ENCODE data around the gene INPP5J. TPM values are rescaled to one million over a fixed set of nuclear protein-coding genes. Genes with fewer than 3 reads are reported as not detected.
A peak's percentile ranks its signal among the peaks of the same experiment; 100 is the strongest.
"Not testable (repeated sequence)": the region's sequence is repeated elsewhere in the genome, so short reads cannot be mapped to it uniquely, and the experiment has no call there.

INPP5J gene, protein sequence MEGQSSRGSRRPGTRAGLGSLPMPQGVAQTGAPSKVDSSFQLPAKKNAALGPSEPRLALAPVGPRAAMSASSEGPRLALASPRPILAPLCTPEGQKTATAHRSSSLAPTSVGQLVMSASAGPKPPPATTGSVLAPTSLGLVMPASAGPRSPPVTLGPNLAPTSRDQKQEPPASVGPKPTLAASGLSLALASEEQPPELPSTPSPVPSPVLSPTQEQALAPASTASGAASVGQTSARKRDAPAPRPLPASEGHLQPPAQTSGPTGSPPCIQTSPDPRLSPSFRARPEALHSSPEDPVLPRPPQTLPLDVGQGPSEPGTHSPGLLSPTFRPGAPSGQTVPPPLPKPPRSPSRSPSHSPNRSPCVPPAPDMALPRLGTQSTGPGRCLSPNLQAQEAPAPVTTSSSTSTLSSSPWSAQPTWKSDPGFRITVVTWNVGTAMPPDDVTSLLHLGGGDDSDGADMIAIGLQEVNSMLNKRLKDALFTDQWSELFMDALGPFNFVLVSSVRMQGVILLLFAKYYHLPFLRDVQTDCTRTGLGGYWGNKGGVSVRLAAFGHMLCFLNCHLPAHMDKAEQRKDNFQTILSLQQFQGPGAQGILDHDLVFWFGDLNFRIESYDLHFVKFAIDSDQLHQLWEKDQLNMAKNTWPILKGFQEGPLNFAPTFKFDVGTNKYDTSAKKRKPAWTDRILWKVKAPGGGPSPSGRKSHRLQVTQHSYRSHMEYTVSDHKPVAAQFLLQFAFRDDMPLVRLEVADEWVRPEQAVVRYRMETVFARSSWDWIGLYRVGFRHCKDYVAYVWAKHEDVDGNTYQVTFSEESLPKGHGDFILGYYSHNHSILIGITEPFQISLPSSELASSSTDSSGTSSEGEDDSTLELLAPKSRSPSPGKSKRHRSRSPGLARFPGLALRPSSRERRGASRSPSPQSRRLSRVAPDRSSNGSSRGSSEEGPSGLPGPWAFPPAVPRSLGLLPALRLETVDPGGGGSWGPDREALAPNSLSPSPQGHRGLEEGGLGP
- not detected for total RNA-seq

DNA sequence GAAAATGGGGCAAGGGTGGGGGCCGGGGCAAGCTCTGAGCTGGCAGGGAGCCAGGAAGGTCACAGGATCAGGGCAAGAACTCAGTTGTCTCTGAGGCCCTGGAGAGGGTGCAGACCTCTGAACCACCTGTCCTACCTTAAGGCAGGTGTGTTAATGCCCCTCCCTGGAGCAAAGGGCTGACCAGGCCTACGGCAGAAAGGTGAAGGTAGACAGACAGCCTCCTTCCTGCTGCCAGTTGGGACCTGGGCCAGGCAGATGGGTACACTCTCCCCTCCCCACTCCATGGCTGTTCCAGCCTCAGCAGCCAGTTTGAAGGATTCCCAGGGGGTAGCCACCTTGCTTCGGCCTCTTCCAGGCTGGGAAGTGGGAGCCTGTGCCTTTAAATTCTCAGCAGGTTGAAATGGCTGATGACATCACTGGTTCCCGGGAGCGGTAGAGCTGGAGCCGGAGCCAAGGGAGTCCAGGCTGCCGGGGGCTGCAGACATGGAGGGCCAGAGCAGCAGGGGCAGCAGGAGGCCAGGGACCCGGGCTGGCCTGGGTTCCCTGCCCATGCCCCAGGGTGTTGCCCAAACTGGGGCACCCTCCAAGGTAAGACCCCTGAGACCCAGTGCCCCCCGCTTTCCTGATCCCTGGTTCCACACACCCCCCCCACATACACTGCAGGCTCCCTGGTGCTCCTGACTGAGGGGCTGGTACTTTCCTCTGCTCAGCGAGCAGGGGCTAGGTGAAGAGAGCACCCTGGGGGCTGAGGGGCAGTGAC is at the start of gene INPP5J:
TSS of gene INPP5J (plus strand) at position 435 of the 760 bp plus-strand sequence. CDS start at position 484, 49 bp downstream.
- CTCF ChIA-PET = no interaction called here

GRCh38 chr22:31073125-31073524 is 49.6 kb upstream of the INPP5J start:
- H3K9me3 Mint-ChIP-seq, CTCF ChIA-PET: not testable (repeated sequence)

More for the DNA sequence above, at the start of gene INPP5J:
- Mint-ChIP-seq H3K4me1 (no peaks in the 10 kb centered on the region), H3K27ac (no peak within 1 kb of the TSS), H3K4me3 (no peak within 1 kb of the TSS), H3K36me3 (ENCODE audit: low read depth) (no peaks in the 10 kb centered on the region), H3K27me3 (no peaks in the 10 kb centered on the region), H3K9me3 (no peaks in the 10 kb centered on the region)
- POLR2A ChIA-PET = no interaction called here
- DNase-seq = no peak

DNA sequence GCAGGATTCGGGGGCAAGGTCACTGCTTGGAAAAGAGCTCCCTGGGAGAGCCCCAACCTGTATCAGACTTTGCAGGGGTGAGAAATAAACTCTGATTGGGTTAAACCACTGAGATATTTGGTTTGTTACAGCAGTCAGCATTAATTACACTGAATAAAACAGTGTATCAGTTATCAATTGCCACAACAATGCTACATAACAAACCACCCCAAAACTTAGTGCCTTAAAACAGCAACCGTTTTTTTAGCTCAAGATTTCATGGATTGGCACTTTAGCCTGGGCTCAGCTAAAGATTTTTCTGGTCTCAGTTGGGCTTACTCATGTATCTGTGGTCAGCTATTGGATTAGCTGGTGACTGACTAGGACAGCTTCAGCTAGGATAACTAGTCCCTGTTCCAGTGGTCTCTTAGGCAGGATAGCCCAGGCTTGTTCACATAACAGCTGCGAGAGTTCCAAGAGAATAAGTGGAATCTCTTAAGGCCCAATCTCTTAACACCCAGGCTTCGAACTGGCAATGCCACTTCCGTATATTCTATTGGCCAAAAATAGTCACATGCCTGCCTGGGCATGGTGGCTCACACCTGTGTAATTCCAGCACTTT is 49.1 kb upstream of the INPP5J start:
- H3K27me3 Mint-ChIP-seq; H3K27ac Mint-ChIP-seq; POLR2A ChIA-PET; CTCF ChIA-PET; H3K4me3 Mint-ChIP-seq; DNase-seq; H3K9me3 Mint-ChIP-seq; H3K4me1 Mint-ChIP-seq; H3K36me3 Mint-ChIP-seq (ENCODE audit: low read depth): not testable (repeated sequence)

More at GRCh38 chr22:31073125-31073524, 49.6 kb upstream of the INPP5J start:
- POLR2A ChIA-PET; H3K4me3 Mint-ChIP-seq; DNase-seq; H3K27ac Mint-ChIP-seq; H3K36me3 Mint-ChIP-seq (ENCODE audit: low read depth); H3K27me3 Mint-ChIP-seq; H3K4me1 Mint-ChIP-seq: not testable (repeated sequence)

DNA sequence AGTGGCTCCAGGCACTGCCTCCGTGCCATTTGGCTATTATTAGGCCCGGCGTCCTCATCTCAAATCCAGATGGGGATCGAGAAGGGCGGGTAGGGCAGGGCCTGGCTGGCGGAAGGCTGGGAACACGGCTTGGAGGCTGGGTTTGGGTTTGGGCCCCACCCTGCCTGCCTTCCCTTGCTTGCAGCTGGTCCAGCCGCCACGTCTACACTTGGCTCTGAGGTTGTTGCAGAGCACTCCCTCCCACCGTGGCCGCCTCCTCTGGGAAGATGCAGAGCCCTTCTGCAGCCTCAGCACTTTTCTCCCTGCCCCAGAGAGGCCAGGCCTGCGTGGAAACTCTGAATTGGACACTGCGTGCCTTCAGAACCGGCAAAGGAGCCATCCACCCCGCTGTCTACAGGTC is 46.8 kb upstream of the INPP5J start:
- Mint-ChIP-seq H3K27ac (no peak overlapping the region), H3K36me3 (ENCODE audit: low read depth) (no peaks in the 10 kb centered on the region), H3K9me3 (no peaks in the 10 kb centered on the region), H3K4me3 (no peak overlapping the region), H3K27me3 (no peaks in the 10 kb centered on the region), H3K4me1 (peaks cover 4% of the 10 kb centered on the region)
- no peak for DNase-seq
- CTCF ChIA-PET = no interaction called here
- POLR2A ChIA-PET = no interaction called here

- H3K4me1 Mint-ChIP-seq = peaks cover 17% of the 10 kb centered on the region
- DNase-seq = no peak
- H3K9me3 Mint-ChIP-seq = no peaks in the 10 kb centered on the region
- no peaks in the 10 kb centered on the region for H3K36me3 Mint-ChIP-seq (ENCODE audit: low read depth)
- CTCF ChIA-PET = no interaction called here
- POLR2A ChIA-PET = no interaction called here
- H3K4me3 Mint-ChIP-seq = no peak overlapping the region
- no peak overlapping the region for H3K27ac Mint-ChIP-seq
- H3K27me3 Mint-ChIP-seq = no peaks in the 10 kb centered on the region
Observed at GRCh38 chr22:31077681-31078080, 45.1 kb upstream of the INPP5J start.

DNA sequence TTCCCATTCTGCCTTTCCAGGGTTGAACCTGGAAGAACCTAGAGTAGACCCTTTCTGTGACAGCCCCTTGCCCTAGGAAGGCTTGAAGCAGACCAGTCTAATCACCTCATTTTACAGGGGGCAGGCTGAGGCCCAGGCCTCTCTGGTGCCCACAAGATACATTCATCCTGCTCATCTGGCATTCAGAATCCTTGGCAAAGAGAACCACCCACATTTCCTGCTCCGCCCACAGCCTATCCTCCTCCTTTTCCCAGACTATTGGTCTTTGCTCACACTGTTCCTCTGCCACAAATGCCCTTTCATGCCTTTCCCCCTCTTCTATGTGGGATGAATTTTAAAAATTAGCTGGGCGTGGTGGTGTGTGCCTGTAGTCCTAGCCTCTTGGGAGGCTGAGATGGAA is 44.4 kb upstream of the INPP5J start:
- H3K27ac Mint-ChIP-seq; H3K27me3 Mint-ChIP-seq; H3K4me3 Mint-ChIP-seq; H3K36me3 Mint-ChIP-seq (ENCODE audit: low read depth); POLR2A ChIA-PET; DNase-seq; CTCF ChIA-PET; H3K9me3 Mint-ChIP-seq: not testable (repeated sequence)
- H3K4me1 Mint-ChIP-seq = peaks cover 24% of the 10 kb centered on the region

GRCh38 chr22:31079095-31079642 is 43.6 kb upstream of the INPP5J start:
- Mint-ChIP-seq H3K36me3 (ENCODE audit: low read depth) (no peaks in the 10 kb centered on the region), H3K27me3 (no peaks in the 10 kb centered on the region), H3K27ac (no peak overlapping the region), H3K4me1 (peaks cover 32% of the 10 kb centered on the region), H3K4me3 (no peak overlapping the region), H3K9me3 (no peaks in the 10 kb centered on the region)
- ChIA-PET CTCF (no interaction called here), POLR2A (interaction anchor here (2.9 kb wide), 1 partner anchor 110 kb away, joined by 18 read pairs; the partner anchor contains the start of genes MORC2 and TUG1)
- DNase-seq = no peak

DNA sequence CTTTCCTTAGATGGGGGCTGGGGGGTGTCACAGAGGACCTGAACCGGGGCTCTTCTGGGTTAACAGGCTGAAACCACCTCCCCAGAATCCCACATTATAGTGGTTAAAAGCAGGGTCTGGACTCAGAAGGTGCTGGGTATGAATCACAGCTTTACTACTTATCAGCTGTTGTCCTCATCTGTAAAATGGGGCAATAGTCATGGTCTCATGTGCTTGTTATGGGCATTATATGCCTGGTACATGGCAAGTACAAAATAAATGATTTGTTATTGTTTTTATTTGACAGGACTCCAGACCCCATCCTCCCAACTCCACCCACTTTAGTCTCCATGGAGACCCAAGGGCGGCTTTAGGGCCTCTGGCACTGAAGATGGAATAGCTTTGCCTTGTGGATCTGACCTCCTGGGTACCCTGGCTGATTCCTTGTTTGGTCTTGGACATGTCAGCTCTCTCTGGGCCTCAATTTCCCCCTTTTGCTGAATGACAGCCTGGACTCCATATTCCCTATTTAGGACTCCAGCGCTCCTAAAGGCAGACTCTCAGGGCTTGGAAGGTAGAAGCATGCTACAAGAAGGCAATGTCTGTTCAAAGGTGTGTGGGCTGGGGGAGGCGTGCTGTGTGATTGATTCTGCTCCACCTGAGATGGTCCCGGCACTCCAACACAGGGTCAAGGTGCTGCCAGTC is 42.5 kb upstream of the INPP5J start:
- no peaks in the 10 kb centered on the region for H3K36me3 Mint-ChIP-seq (ENCODE audit: low read depth)
- peak overlapping the region; percentile 85 for H3K4me3 Mint-ChIP-seq
- H3K27ac Mint-ChIP-seq = no peak overlapping the region
- POLR2A ChIA-PET = interaction anchor here (0.6 to 2.9 kb wide), 3 partner anchors 111 to 426 kb away, joined by 3 to 18 read pairs (median 3); partner anchors contain the start of genes MORC2 and TUG1
- H3K4me1 Mint-ChIP-seq = peaks cover 37% of the 10 kb centered on the region
- no peak for DNase-seq
- H3K27me3 Mint-ChIP-seq = no peaks in the 10 kb centered on the region
- CTCF ChIA-PET = interaction anchor here (1.7 kb wide), 1 partner anchor 110 kb away, joined by 6 read pairs; the partner anchor contains the start of gene TUG1
- no peaks in the 10 kb centered on the region for H3K9me3 Mint-ChIP-seq

- Mint-ChIP-seq H3K9me3 (no peaks in the 10 kb centered on the region), H3K27ac (peak within 1 kb of the TSS; percentile 14), H3K27me3 (no peaks in the 10 kb centered on the region), H3K4me1 (peaks cover 38% of the 10 kb centered on the region), H3K4me3 (peak within 1 kb of the TSS; percentile 85), H3K36me3 (ENCODE audit: low read depth) (no peaks in the 10 kb centered on the region)
- POLR2A ChIA-PET = interaction anchor here (0.6 to 2.9 kb wide), 4 partner anchors 112 to 427 kb away, joined by 3 to 18 read pairs (median 4); partner anchors contain the start of genes MORC2 and TUG1
- peak; percentile 90 for DNase-seq
- CTCF ChIA-PET = interaction anchor here (0.9 to 1.7 kb wide), 3 partner anchors 111 to 191 kb away, joined by 3 to 6 read pairs (median 3); partner anchors contain the start of gene TUG1
Observed at GRCh38 chr22:31080848-31081649, 41.7 kb upstream of the INPP5J start, which contains the start of gene SMTN. Gene SMTN, plus strand, starts transcription at chr22:31081318. Its CDS starts 1,941 bp downstream, at chr22:31083259.

DNA sequence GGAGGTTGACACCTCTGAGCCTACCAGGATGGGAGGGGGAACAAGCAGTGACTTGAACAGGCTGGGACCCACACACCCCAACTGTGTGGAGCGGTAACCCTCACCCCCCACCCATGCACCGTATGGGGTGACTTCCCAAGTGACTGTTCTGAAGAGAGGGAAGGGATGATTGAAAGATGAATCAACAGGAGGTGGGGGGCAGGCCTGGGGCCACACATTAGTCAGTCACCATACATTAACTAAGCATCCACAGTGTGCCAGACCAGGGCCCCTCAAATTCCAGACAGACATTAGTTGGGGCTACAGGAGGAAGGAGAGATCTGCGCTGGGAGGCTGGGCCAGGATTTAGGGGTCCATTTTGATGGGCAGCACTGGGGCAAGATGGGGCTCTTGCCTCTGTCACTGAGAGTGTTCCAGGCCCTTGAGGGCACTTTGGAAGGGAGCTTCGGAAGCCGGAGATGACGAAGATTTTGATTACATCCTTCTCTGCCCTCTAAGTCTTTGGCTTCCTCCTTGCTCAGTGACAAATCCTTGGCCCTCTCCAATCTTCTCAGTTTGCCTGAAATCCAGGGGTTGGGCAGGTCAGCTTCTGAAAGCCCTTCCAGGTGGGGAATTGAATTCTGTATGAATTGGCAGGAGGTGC is 40.7 kb upstream of the INPP5J start:
- Mint-ChIP-seq H3K27me3 (no peaks in the 10 kb centered on the region), H3K36me3 (ENCODE audit: low read depth) (no peaks in the 10 kb centered on the region), H3K27ac (no peak overlapping the region), H3K4me3 (peak overlapping the region; percentile 85), H3K4me1 (peaks cover 40% of the 10 kb centered on the region), H3K9me3 (no peaks in the 10 kb centered on the region)
- ChIA-PET CTCF (interaction anchor here (0.9 to 4.5 kb wide), 6 partner anchors 18 to 447 kb away, joined by 3 to 42 read pairs (median 3); no protein-coding TSS in a partner anchor), POLR2A (interaction anchor here (1.1 to 4.1 kb wide), 5 partner anchors 22 to 340 kb away, joined by 4 to 40 read pairs (median 5); partner anchors contain the start of genes MORC2, SELENOM and TUG1)
- DNase-seq = no peak
